H54 (cell line): ENCODE measurements around the gene MRPL12.
"Not testable (repeated sequence)": the region's sequence is repeated elsewhere in the genome, so short reads cannot be mapped to it uniquely, and the experiment has no call there.

ENCODE experiments used
- DNase-seq: peaks from one replicate; pipeline ENCODE4 v3.0.0; 2011; ENCODE audit warnings: low spot score, mixed read lengths; ENCODE audit not compliant: insufficient read length
- FAIRE-seq: peaks from 3 replicates; lab custom pipeline; 2011; peaks lifted over from hg19 to GRCh38; lab: Jason Lieb, UNC
- POLR2A ChIP-seq: IDR thresholded peaks from 2 replicates; pipeline ENCODE4 v1.6.1; 2011; ENCODE audit warnings: low read depth, mild to moderate bottlenecking, low read length

The MRPL12 gene

DNA sequence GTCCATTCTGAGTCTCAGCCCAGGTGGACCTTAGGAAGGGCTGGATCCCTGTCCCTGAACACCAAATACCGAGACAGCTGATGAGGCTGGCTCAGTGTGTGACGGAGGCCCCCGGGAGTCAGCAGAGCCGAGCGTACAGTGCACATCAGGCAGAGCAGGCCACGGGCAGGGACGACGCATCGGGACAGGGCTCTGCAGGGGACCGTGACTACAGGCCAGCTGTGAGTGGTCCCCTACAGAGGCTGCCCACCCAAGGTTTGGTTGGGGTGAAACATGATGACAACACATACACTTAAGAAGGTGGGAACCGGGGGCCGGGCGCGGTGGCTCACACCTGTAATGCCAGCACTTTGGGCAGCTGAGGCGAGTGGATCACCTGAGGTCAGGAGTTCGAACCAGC, 30.2 kb upstream of the MRPL12 start:
- TF ChIP-seq POLR2A: no peak
- no peak for FAIRE-seq
- DNase-seq: no peak

DNA sequence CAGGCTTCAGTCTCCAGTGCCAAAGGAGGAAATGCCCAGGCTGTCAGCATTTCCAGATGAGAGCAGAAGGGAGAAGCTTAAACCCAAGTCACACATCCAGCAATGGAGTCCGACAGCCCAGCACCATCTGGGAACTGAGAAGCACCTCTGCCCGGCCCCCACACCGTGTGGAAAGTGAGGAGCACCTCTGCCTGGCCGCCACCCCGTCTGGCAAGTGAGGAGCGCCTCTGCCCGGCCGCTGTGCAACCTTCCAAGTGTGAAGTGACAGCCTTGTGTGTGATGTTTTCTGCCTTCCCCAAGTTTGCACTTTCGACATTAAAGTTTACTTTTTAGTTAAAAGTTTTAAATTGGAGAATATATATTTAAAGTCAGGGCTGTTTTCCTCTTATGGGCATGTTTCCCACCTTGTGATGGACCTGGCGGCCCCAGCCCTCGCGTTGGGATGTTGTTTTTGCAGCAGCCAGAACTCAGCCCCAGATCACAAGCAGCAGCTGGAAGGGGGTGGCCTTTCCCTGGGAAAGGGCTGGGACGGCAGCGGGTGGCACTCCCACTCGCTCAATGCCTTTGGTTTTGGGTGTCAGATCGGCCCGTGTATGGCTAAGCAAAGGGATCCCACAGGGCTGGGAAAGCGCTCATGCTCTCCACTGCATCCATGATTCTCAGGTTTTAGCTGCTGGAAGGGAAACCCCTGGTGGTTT, 29.5 kb upstream of the MRPL12 start:
- TF ChIP-seq POLR2A: no peak
- FAIRE-seq: no peak
- no peak for DNase-seq

DNA sequence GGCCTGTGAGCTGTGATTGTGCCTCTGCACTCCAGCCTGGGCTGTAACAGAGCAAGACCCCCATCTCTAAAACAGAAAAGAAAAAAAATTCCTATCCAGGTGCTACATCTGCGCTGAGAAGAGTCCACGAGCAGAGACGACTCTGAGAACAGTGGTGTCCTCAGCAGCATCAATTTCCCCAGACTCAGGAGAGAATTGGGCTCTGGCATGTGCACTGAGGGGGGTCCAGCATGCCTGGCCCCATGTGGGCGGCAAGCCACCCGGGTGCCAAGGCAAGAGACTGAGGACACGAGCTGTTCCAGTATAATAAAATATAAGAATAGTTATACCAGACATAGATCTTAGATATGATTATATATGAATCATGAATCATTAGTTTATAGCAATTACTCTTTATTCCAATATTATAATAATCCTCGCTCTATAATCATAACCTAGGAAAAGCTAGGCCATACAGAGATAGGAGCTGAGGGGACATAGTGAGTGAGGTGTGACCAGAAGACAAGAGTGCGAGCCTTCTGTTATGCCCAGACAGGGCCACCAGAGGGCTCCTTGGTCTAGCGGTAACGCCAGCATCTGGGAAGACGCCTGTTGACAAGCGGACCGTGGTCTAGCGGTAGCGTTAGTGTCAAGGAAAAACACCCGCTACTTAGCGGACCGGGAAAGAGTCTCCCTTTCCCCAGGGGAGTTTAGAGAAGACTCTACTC, 27.5 kb upstream of the MRPL12 start:
- not testable (repeated sequence) for DNase-seq, FAIRE-seq

DNA sequence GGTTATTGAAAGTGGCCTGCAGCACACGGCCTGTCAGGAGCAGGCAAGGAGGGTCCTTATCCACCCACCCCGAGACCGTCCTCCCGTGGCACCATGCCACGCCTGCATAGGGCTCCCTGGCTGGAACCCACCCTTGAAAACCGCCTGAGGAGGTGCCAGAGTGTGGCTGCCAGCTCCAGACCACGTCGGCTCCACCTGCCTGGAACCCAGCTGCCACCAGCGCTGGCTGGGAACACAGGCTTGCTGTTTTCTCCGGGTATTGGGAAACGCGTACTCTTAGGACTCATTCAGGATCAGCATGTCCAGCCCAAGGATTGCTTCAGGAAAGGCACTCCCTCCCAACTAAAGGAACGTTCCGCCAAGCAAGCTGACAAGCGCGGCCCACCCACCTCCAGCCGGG, 26.3 kb upstream of the MRPL12 start:
- DNase-seq (no peak), FAIRE-seq (no peak)

DNA sequence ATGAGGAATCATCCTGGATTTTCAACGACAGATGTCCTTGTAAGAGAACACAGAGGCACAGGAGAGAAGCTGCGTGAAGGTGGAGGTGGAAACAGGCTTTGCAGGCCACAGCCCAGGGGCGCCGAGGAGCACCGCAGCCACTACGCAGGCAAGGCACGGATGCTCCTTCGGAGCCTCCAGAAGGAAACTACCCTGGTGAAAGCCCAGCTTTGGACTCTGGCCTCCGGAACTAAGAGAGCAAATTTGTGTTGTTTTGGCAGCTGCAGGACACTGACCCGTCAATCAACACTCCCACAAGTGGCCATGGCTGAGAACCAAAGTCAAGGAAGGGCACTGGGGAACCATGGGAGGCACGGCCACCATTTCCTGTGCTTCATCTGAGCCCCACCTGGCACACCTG, 23.0 kb upstream of the MRPL12 start:
- no peak for DNase-seq
- TF ChIP-seq POLR2A: no peak
- FAIRE-seq: no peak

More for the DNA sequence above, 26.3 kb upstream of the MRPL12 start:
- TF ChIP-seq POLR2A: no peak

DNA sequence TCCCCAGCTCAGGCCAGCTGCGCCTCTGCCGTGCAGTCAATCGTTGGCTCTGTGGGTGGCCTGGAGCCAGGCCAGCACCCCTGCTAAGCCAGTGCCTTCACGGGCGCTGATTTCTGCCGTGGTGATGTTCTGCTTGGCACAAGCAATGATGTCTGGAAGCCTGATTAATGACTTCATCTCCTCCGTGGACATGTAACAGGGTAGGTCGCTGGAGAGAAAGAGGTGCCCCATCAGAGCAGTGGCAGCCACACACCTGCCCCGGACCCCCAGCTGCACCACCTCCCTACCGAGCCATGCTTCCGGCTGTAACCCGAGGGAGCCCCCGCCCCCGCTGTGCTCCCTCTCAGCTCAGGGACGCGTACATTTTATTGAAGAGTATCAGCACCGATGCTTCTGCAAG, 21.5 kb upstream of the MRPL12 start:
- FAIRE-seq (no peak), DNase-seq (no peak)
- TF ChIP-seq POLR2A: no peak

- TF ChIP-seq POLR2A: no peak
- no peak for DNase-seq
- FAIRE-seq: no peak
Observed at GRCh38 chr17:81682565-81683207, 20.5 kb upstream of the MRPL12 start.

DNA sequence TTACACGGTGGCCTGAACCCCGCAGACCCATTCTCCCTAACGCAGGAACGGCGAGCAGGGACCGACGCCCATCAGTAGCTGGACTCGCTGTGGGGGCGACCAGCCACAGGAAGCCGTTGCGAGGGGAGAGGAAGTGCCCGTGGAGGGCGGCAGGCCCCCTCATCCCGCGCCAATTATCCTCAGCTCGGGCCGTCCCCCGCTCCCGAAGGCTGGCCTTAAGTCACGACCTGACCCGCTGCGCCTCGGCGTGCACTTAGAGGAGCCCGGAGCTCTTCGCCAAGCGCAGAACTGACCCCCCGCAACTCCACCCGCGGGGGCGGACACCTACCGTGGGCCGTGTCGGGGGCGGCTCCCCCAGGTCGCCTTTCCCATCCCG, 20.0 kb upstream of the MRPL12 start:
- DNase-seq (no peak), FAIRE-seq (no peak)
- TF ChIP-seq POLR2A: no peak

- DNase-seq (peak; percentile 98), FAIRE-seq (no peak)
- TF ChIP-seq POLR2A: peak; percentile 72
Observed at GRCh38 chr17:81683584-81684441, 19.4 kb upstream of the MRPL12 start, which contains the start of the genes ARL16 and HGS. Gene ARL16 (minus strand): TSS chr17:81683797. CDS start chr17:81683753, 44 bp downstream. Gene HGS (plus strand): TSS chr17:81684011. CDS start chr17:81684067, 56 bp downstream.

DNA sequence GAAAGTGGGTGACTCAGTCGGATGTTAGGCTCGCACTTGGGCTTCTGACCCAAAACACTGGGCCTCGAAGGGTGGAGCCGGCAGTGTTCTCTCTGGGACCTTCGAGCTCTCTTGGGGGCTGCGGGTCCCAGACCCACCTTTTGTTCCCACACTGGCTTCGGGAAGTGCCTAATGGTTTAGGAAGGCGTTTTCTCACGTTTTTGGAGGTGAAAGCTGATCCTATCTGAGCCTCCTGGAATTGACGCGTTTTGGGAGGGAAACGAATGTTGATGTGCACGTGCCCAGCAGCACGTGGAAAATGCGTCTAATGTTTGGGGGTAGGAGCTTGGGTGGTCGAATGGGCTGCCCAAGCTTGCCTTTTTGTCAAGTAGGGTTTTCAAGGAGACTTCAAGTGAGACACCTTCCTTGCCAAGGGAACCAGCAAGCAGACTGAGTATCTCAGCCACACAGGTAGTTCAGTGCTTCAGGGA, 18.7 kb upstream of the MRPL12 start:
- 0 out of 2 replicates have a peak, but pooled peaks have one; percentile 7 for TF ChIP-seq POLR2A
- FAIRE-seq (no peak), DNase-seq (no peak)

GRCh38 chr17:81685108-81685507, 18.1 kb upstream of the MRPL12 start:
- no peak for TF ChIP-seq POLR2A
- peak; percentile 98 for DNase-seq
- FAIRE-seq: peak; percentile 6

DNA sequence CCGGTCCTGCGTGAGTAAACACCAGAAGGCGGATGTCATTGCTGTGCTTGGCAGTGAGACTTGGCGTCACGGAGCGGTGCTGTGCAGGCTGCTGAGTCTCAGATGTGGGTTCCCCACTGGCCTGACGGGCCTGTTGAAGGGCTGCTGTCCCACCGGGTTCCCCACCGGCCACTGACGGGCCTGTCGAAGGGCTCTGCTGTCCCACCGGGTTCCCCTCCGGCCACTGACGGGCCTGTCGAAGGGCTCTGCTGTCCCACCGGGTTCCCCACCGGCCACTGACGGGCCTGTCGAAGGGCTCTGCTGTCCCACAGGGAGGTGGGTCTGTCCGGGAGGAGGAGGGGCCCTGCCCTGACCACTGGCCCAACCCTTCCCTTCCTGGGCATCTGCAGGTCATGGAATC, 16.6 kb upstream of the MRPL12 start:
- no peak for DNase-seq
- no peak for FAIRE-seq
- TF ChIP-seq POLR2A: no peak
